Skeletal muscle satellite cell (primary cell): ENCODE results near the gene NUCB2. TPM values are rescaled to one million over a fixed set of nuclear protein-coding genes. Genes with fewer than 3 reads are reported as not detected.
"Not testable (repeated sequence)": the region's sequence is repeated elsewhere in the genome, so short reads cannot be mapped to it uniquely, and the experiment has no call there.

ENCODE experiments used
- H3K27me3 ChIP-seq: 2 replicates; pipeline ENCODE4 v1.7.0; 2013; ENCODE audit warnings: low read length; ENCODE audit not compliant: control insufficient read depth, insufficient read depth
- H3K36me3 ChIP-seq: 2 replicates; pipeline ENCODE4 v1.7.0; 2013; ENCODE audit warnings: mild to moderate bottlenecking, control low read depth, low read length; ENCODE audit not compliant: insufficient read depth
- H3K4me1 ChIP-seq: 2 replicates; pipeline ENCODE4 v1.7.0; 2013; ENCODE audit warnings: low read length; ENCODE audit not compliant: control insufficient read depth, insufficient read depth
- H3K4me2 ChIP-seq: 2 replicates; pipeline ENCODE4 v1.7.0; 2013; ENCODE audit warnings: mild to moderate bottlenecking, low read length
- H3K4me3 ChIP-seq: 2 replicates; pipeline ENCODE4 v1.7.0; 2013; ENCODE audit warnings: low read length
- H3K9ac ChIP-seq: 2 replicates; pipeline ENCODE4 v1.7.0; 2013; ENCODE audit warnings: mild to moderate bottlenecking, low read depth, low read length, moderate library complexity
- H3K9me3 ChIP-seq: replicated peaks from 2 replicates; pipeline ENCODE4 v1.7.0; 2013; ENCODE audit warnings: mild to moderate bottlenecking, control low read depth, low read length
- total RNA-seq: library from RNA; depleted of rRNA; stranded (reverse); fragments of >200 nt; gene quantifications from 2 replicates; pipeline ENCODE4 v1.2.3, GENCODE V29; 2012; rRNA removed

The NUCB2 gene
- 35.2 and 39.5 TPM in 2 replicates for total RNA-seq

- peak within 1 kb of the TSS; percentile 86 for H3K9ac ChIP-seq
- no peaks in the 10 kb centered on the region for H3K27me3 ChIP-seq
- H3K36me3 ChIP-seq = no peaks in the 10 kb centered on the region
- peaks cover 6% of the 10 kb centered on the region for H3K4me1 ChIP-seq
- peak within 1 kb of the TSS; percentile 98 for H3K4me3 ChIP-seq
- H3K9me3 ChIP-seq = no peaks in the 10 kb centered on the region
- peak within 1 kb of the TSS; percentile 97 for H3K4me2 ChIP-seq
Measured at GRCh38 chr11:17276236-17277023, at the start of gene NUCB2. NUCB2 (plus strand) TSS chr11:17276739; CDS start chr11:17295324, 18,585 bp downstream.

DNA sequence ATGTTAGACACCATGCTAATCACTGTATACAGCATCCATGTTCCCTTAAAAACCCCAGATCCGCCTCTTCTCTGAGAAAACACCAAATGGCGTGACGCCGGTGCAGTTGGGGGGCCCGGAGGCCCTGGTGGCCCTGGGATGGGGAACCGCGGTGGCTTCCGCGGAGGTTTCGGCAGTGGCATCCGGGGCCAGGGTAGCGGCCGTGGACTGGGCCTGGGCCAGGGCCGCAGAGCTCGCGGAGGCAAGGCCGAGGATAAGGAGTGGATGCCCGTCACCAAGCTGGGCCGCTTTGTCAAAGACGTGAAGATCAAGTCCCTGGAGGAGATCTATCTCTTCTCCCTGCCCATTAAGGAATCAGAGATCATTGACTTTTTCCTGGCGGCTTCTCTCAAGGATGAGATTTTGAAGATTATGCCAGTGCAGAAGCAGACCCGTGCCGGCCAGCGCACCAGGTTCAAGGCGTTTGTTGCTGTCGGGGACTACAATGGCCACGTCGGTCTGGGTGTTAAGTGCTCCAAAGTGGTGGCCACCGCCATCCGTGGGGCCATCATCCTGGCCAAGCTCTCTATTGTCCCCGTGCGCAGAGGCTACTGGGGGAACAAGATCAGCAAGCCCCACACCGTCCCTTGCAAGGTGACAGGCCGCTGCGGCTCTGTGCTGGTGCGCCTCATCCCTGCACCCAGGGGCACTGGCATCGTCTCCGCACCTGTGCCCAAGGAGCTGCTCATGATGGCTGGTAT is 48.2 kb upstream of the NUCB2 start:
- not testable (repeated sequence) for H3K4me3 ChIP-seq, H3K36me3 ChIP-seq, H3K9ac ChIP-seq, H3K4me1 ChIP-seq, H3K9me3 ChIP-seq, H3K27me3 ChIP-seq, H3K4me2 ChIP-seq

- Histone ChIP-seq H3K4me3 (no peak overlapping the region), H3K4me2 (no peak overlapping the region), H3K27me3 (no peaks in the 10 kb centered on the region), H3K9me3 (no peaks in the 10 kb centered on the region), H3K4me1 (peaks cover 4% of the 10 kb centered on the region), H3K9ac (no peak overlapping the region), H3K36me3 (no peaks in the 10 kb centered on the region)
Measured at GRCh38 chr11:17229481-17230152, 46.9 kb upstream of the NUCB2 start.

GRCh38 chr11:17230867-17231851 is 45.4 kb upstream of the NUCB2 start:
- H3K27me3 ChIP-seq = no peaks in the 10 kb centered on the region
- no peak overlapping the region for H3K4me2 ChIP-seq
- no peaks in the 10 kb centered on the region for H3K9me3 ChIP-seq
- H3K9ac ChIP-seq = no peak overlapping the region
- no peaks in the 10 kb centered on the region for H3K4me1 ChIP-seq
- no peaks in the 10 kb centered on the region for H3K36me3 ChIP-seq
- no peak overlapping the region for H3K4me3 ChIP-seq

DNA sequence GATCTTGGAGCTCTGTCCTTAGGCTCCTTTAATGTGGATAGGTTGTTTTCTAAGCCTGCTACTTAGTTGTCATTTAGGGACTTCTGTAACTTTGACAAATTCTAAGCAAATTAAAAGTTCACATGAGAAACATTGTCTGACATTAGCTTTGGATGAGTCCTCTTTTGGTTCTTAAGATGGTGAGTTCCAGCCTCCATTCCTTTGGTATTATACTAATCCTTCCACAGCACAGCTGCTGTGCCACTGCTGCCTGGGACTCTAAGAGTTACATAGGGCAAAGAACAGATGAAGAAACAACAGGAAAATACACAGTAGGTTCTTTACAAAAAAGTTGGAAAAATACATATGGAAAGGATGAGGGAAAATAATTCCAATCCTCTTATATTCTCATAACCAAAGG is 43.4 kb upstream of the NUCB2 start:
- Histone ChIP-seq H3K27me3 (no peaks in the 10 kb centered on the region), H3K4me1 (no peaks in the 10 kb centered on the region), H3K9me3 (no peaks in the 10 kb centered on the region), H3K9ac (no peak overlapping the region), H3K4me3 (no peak overlapping the region), H3K36me3 (no peaks in the 10 kb centered on the region), H3K4me2 (no peak overlapping the region)

- Histone ChIP-seq H3K4me3 (no peak overlapping the region), H3K9me3 (no peaks in the 10 kb centered on the region), H3K4me1 (no peaks in the 10 kb centered on the region), H3K9ac (no peak overlapping the region), H3K4me2 (no peak overlapping the region), H3K36me3 (no peaks in the 10 kb centered on the region), H3K27me3 (no peaks in the 10 kb centered on the region)
Measured at GRCh38 chr11:17238377-17238776, 38.2 kb upstream of the NUCB2 start.

DNA sequence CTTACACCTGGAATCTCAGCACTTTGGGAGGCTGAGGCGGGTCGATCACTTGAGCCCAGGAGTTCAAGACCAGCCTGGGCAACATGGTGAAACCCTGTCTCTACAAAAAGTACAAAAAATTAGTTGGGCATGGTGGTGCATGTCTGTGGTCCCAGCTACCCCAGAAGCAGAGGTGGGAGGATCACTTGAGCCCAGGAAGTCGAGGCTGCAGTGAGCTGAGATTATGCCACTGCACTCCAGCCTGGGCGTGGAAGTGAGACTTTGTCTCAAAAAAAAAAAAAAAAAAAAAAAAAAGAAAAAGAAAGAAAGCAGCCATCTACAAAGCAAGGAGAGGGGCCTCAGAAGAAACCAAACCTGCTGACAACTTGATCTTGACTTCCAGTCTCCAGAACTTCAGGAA is 36.6 kb upstream of the NUCB2 start:
- not testable (repeated sequence) for H3K9ac ChIP-seq, H3K9me3 ChIP-seq, H3K4me1 ChIP-seq, H3K36me3 ChIP-seq, H3K4me2 ChIP-seq, H3K4me3 ChIP-seq, H3K27me3 ChIP-seq

- H3K9me3 ChIP-seq = no peaks in the 10 kb centered on the region
- no peak overlapping the region for H3K4me3 ChIP-seq
- no peak overlapping the region for H3K4me2 ChIP-seq
- no peaks in the 10 kb centered on the region for H3K36me3 ChIP-seq
- no peaks in the 10 kb centered on the region for H3K27me3 ChIP-seq
- H3K4me1 ChIP-seq = no peaks in the 10 kb centered on the region
- H3K9ac ChIP-seq = no peak overlapping the region
Measured at GRCh38 chr11:17240780-17241179, 35.8 kb upstream of the NUCB2 start.

DNA sequence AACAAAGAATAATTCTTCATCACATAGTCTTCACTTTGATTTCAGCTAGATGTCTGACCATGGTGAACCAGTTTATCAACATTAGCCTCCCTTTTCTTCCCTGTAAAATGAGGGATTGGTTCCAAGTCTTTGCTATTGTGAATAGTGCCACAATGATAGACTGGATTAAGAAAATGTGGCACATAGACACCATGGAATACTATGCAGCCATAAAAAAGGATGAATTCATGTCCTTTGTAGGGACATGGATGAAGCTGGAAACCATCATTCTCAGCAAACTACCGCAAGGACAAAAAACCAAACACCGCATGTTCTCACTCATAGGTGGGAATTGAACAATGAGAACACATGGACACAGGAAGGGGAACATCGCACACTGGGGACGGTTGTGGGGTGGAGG is 33.6 kb upstream of the NUCB2 start:
- not testable (repeated sequence) for H3K9ac ChIP-seq, H3K36me3 ChIP-seq, H3K4me1 ChIP-seq, H3K27me3 ChIP-seq, H3K4me3 ChIP-seq, H3K4me2 ChIP-seq, H3K9me3 ChIP-seq

- Histone ChIP-seq H3K4me3 (no peak overlapping the region), H3K36me3 (no peaks in the 10 kb centered on the region), H3K9me3 (no peaks in the 10 kb centered on the region), H3K27me3 (no peaks in the 10 kb centered on the region), H3K9ac (no peak overlapping the region), H3K4me2 (no peak overlapping the region), H3K4me1 (no peaks in the 10 kb centered on the region)
Measured at GRCh38 chr11:17244046-17244445, 32.5 kb upstream of the NUCB2 start.
